CD14-positive monocyte (primary cell): ENCODE data around the gene SFT2D2. TPM values are rescaled to one million over a fixed set of nuclear protein-coding genes. Genes with fewer than 3 reads are reported as not detected.

Source experiments
- DNase-seq, 3 donors: peaks; one replicate each; pipeline ENCODE4 v3.0.0-alpha.2; 2011 to 2022
- H2AFZ ChIP-seq: 2 replicates; pipeline ENCODE4 v1.6.0; 2012; ENCODE audit warnings: mild to moderate bottlenecking, low read depth, low read length, inconsistent platforms; ENCODE audit not compliant: insufficient read depth, poor library complexity, severe bottlenecking
- H3K27ac ChIP-seq, 2 donors: 1 replicate in 1 of 2; 2 replicates in 1 of 2; pipeline ENCODE4 v1.5.1; 2012 to 2013; ENCODE audit warnings: low read length in 2 of 2, control low read depth in 1 of 2, inconsistent platforms in 1 of 2, low read depth in 1 of 2, mild to moderate bottlenecking in 1 of 2
- H3K27me3 ChIP-seq, 2 donors: one replicate each; pipeline versions ENCODE4 v1.6.0 to v1.6.1; 2011 to 2013; ENCODE audit warnings: low read length in 2 of 2; ENCODE audit not compliant: control insufficient read depth in 2 of 2, insufficient read depth in 2 of 2
- H3K36me3 ChIP-seq, 2 donors: replicated peaks in 1 of 2; 1 replicate in 1 of 2; 2 replicates in 1 of 2; pipeline versions ENCODE4 v1.5.1 to v1.6.1; 2012 to 2013; ENCODE audit warnings: low read length in 2 of 2, control low read depth in 1 of 2, inconsistent platforms in 1 of 2, mild to moderate bottlenecking in 1 of 2; ENCODE audit not compliant: insufficient read depth in 2 of 2, control insufficient read depth in 1 of 2
- H3K4me1 ChIP-seq, 2 donors: 1 replicate in 1 of 2; 2 replicates in 1 of 2; pipeline versions ENCODE4 v1.5.1 to v1.6.1; 2012 to 2013; ENCODE audit warnings: low read length in 2 of 2, control low read depth in 1 of 2, inconsistent platforms in 1 of 2, mild to moderate bottlenecking in 1 of 2, moderate library complexity in 1 of 2; ENCODE audit not compliant: insufficient read depth in 2 of 2, control insufficient read depth in 1 of 2
- H3K4me2 ChIP-seq: replicated peaks from 2 replicates; pipeline ENCODE3; 2012; ENCODE audit warnings: low read length, moderate library complexity, mild to moderate bottlenecking; ENCODE audit not compliant: poor library complexity, severe bottlenecking; ENCODE audit errors: extremely low read depth
- H3K4me3 ChIP-seq, 3 experiments: fragments of 200-600 bp in 1 of 3; sonication (generic) in 1 of 3; replicated peaks in 1 of 3; 1 replicate in 2 of 3; 2 replicates in 1 of 3; pipeline ENCODE4 v1.5.1; 2011 to 2013; ENCODE audit warnings: low read length in 3 of 3, mild to moderate bottlenecking in 3 of 3, control low read depth in 2 of 3, low read depth in 2 of 3, inconsistent platforms in 1 of 3, moderate library complexity in 1 of 3
- H3K79me2 ChIP-seq: 2 replicates; pipeline ENCODE4 v1.6.0; 2012; ENCODE audit warnings: mild to moderate bottlenecking, control low read depth, inconsistent platforms, low read length, moderate library complexity; ENCODE audit not compliant: insufficient read depth
- H3K9ac ChIP-seq: 2 replicates; pipeline ENCODE4 v1.6.0; 2017; ENCODE audit warnings: low read length, mild to moderate bottlenecking; ENCODE audit not compliant: insufficient read depth, poor library complexity, severe bottlenecking
- H3K9me3 ChIP-seq, 2 donors: replicated peaks in 1 of 2; 1 replicate in 1 of 2; 2 replicates in 1 of 2; pipeline versions ENCODE4 v1.5.1 to v1.6.1; 2012 to 2013; ENCODE audit warnings: low read length in 2 of 2, control low read depth in 1 of 2; ENCODE audit not compliant: control insufficient read depth in 1 of 2, insufficient read depth in 1 of 2
- H4K20me1 ChIP-seq: 2 replicates; pipeline ENCODE4 v1.6.0; 2012; ENCODE audit warnings: mild to moderate bottlenecking, low read length, control low read depth, moderate library complexity; ENCODE audit not compliant: insufficient read depth
- H3K27ac Mint-ChIP-seq, 7 donors: one replicate each; pipeline ENCODE4 v1.8.0; 2020; ENCODE audit warnings: mild to moderate bottlenecking in 7 of 7, mixed read lengths in 7 of 7, moderate library complexity in 6 of 7, inconsistent platforms in 2 of 7
- H3K27me3 Mint-ChIP-seq, 3 donors: one replicate each; pipeline ENCODE4 v1.8.0; 2021 to 2022; ENCODE audit warnings: low read depth in 3 of 3, mild to moderate bottlenecking in 3 of 3, mixed read lengths in 3 of 3, moderate library complexity in 3 of 3, inconsistent platforms in 1 of 3
- H3K36me3 Mint-ChIP-seq, 2 donors: one replicate each; pipeline ENCODE4 v1.8.0; 2020; ENCODE audit warnings: mixed read lengths in 2 of 2, inconsistent platforms in 1 of 2, mild to moderate bottlenecking in 1 of 2
- H3K4me1 Mint-ChIP-seq: one replicate; pipeline ENCODE4 v1.8.0; 2020; ENCODE audit warnings: mild to moderate bottlenecking, mixed read lengths
- H3K4me3 Mint-ChIP-seq, 2 donors: one replicate each; pipeline ENCODE4 v1.8.0; 2020; ENCODE audit warnings: mild to moderate bottlenecking in 2 of 2, mixed read lengths in 2 of 2, moderate library complexity in 1 of 2
- H3K9me3 Mint-ChIP-seq, 7 donors: one replicate each; pipeline ENCODE4 v1.8.0; 2020 to 2022; ENCODE audit warnings: mixed read lengths in 7 of 7, mild to moderate bottlenecking in 6 of 7, moderate library complexity in 6 of 7, inconsistent platforms in 2 of 7
- WGBS: methylation state at CpG from one replicate; pipeline ENCODE4 v1.1.5; 2013; ENCODE audit warnings: missing lambda C conversion rate; ENCODE audit not compliant: insufficient coverage; 5-methylcytosine and 5-hydroxymethylcytosine counted together
- intact Hi-C, 2 donors: fragments of 100-400 bp; cut with micrococcal nuclease; formaldehyde crosslinking; loops; one replicate each; pipeline versions ENCODE4 v1.15.0 to v1.15.1; 2023
- polyA plus RNA-seq, 3 donors: library from polyadenylated mRNA; depleted of rRNA in 1 of 3; unstranded in 2 of 3; stranded (reverse) in 1 of 3; fragments of 300-500 nt in 2 of 3; fragments of >200 nt in 1 of 3; fragmentation: Illumina TruSeq in 2 of 3; gene quantifications; 1 replicate in 2 of 3; 2 replicates in 1 of 3; pipeline ENCODE4 v1.2.3, GENCODE V29; 2012 to 2021
- TF ChIP-seq, protein P1 (sequence below): fragments of 200-600 bp; IDR thresholded peaks from one replicate; pipeline ENCODE4 v1.8.0; 2022; ENCODE audit warnings: antibody characterized with exemption, mild to moderate bottlenecking

Gene SFT2D2
- polyA plus RNA-seq, 3 donors = 23.7 to 46.6 (median 34.9) TPM

DNA sequence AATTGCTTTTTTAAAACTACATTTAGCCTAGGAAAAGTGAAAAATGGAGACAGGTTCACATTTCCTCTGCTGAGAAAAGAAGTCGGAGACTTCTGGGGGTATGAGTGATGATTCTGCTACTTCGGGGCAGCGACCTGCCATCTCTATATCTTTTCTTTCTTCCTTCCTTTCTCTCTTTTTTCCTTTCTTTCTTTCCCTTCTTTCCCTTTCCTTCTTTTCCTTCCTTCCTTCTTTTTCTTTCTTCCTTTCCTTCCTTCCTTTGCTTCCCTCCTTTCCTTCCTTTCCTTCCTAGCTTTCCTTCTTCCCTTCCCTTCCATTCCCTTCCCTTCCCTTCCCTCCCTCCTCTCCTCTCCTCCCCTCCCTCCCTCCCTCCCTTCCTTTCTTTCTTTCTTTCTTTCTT is 72.6 kb downstream of the SFT2D2 start:
- Histone ChIP-seq H3K36me3 (no peaks in the 10 kb centered on the region), H3K4me3 (no peak overlapping the region), H3K79me2 (no peaks in the 10 kb centered on the region), H2AFZ (no peak overlapping the region), H3K27me3 (no peaks in the 10 kb centered on the region), H3K4me1 (no peaks in the 10 kb centered on the region), H4K20me1 (no peaks in the 10 kb centered on the region), H3K27ac (no peak overlapping the region), H3K9me3 (no peaks in the 10 kb centered on the region), H3K9ac (no peak overlapping the region), H3K4me2 (no peak overlapping the region)
- H3K27me3 Mint-ChIP-seq = peaks cover 0 to 2% (median 0%) of the 10 kb centered on the region in 3 donors
- peaks cover 0 to 12% (median 0%) of the 10 kb centered on the region in 7 donors for H3K9me3 Mint-ChIP-seq
- TF ChIP-seq, protein P1, sequence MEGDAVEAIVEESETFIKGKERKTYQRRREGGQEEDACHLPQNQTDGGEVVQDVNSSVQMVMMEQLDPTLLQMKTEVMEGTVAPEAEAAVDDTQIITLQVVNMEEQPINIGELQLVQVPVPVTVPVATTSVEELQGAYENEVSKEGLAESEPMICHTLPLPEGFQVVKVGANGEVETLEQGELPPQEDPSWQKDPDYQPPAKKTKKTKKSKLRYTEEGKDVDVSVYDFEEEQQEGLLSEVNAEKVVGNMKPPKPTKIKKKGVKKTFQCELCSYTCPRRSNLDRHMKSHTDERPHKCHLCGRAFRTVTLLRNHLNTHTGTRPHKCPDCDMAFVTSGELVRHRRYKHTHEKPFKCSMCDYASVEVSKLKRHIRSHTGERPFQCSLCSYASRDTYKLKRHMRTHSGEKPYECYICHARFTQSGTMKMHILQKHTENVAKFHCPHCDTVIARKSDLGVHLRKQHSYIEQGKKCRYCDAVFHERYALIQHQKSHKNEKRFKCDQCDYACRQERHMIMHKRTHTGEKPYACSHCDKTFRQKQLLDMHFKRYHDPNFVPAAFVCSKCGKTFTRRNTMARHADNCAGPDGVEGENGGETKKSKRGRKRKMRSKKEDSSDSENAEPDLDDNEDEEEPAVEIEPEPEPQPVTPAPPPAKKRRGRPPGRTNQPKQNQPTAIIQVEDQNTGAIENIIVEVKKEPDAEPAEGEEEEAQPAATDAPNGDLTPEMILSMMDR = no peak
- no peak overlapping the region for H3K27ac Mint-ChIP-seq
- WGBS = no CpG with 5 or more reads among the region's 3 CpGs
- H3K4me3 Mint-ChIP-seq = no peak overlapping the region
- intact Hi-C loops = no loop called here
- H3K36me3 Mint-ChIP-seq = peaks cover 5 to 9% of the 10 kb centered on the region in 2 donors
- H3K4me1 Mint-ChIP-seq = no peaks in the 10 kb centered on the region
- DNase-seq = no peak

DNA sequence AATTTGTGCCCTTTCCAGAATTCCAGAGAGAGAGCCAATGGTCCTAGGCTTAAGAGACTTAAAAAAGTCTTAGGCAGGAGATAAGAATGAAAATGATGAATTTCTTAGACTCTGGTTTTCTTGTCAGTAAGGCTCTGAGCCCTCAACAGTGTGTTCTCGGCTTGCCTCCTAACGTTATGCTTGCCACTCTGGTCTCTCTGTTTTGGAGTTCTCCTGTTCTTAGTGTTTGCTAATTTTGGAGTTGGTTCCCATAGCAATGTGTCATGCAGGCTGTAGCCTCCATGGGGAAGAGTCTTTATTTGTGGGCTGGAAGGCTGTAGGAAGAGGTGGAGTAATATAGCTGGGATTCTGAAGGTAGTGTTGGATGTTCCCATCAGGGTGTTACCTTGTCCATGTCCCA is 74.8 kb downstream of the SFT2D2 start:
- no peak overlapping the region for H3K9ac ChIP-seq
- H4K20me1 ChIP-seq = no peaks in the 10 kb centered on the region
- Mint-ChIP-seq H3K4me1 (no peaks in the 10 kb centered on the region), H3K27ac (no peak overlapping the region), H3K27me3 (peaks cover 0 to 2% (median 1%) of the 10 kb centered on the region in 3 donors), H3K4me3 (no peak overlapping the region), H3K36me3 (peaks cover 7 to 10% of the 10 kb centered on the region in 2 donors), H3K9me3 (peaks cover 0 to 12% (median 0%) of the 10 kb centered on the region in 7 donors)
- TF ChIP-seq, protein P1 = no peak
- intact Hi-C loops = no loop called here
- H3K27me3 ChIP-seq = no peaks in the 10 kb centered on the region
- H3K4me2 ChIP-seq = no peak overlapping the region
- no peaks in the 10 kb centered on the region for H3K4me1 ChIP-seq
- H3K4me3 ChIP-seq = no peak overlapping the region
- H3K79me2 ChIP-seq = no peaks in the 10 kb centered on the region
- WGBS = 100% methylated on average over 1 of the region's 2 CpGs
- H3K27ac ChIP-seq = no peak overlapping the region
- no peak for DNase-seq
- no peak overlapping the region for H2AFZ ChIP-seq
- no peaks in the 10 kb centered on the region for H3K36me3 ChIP-seq
- no peaks in the 10 kb centered on the region for H3K9me3 ChIP-seq
